ENCODE data around the gene POLR2B.
"Not testable (repeated sequence)": the region's sequence is repeated elsewhere in the genome, so short reads cannot be mapped to it uniquely, and the experiment has no call there.

The POLR2B gene

DNA sequence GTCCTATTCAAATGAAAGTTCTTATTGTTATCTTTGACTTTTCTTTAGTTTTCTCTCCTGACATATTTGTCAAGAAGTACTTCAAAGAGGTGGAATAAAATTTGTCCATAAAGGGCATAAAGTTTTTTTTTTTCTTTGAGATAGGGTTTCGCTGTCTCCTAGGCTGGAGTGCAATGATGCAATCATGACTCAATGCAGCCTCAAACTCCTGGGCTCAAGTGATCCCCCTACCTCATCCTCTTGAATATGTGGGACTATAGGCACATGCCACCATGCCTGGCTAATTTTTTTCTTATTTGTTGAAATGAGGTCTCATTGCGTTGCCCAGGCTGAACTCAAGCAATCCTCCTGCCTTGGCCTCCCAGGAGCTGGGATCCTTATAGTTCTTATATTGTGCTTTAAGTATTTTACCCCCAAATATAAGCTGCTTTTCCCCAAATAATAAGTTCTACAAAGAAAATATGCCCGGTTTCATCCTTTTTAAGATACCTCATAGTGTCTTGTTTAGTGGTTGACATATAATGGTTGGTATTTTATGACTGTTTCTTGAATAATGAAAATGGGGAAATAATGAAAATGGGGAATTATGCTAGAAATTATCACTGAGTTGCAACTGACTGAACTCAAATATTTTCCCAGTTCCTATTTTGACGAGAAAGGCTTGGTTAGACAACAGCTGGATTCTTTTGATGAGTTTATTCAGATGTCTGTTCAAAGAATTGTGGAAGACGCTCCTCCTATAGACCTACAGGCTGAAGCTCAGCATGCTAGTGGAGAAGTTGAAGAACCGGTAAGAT, 11.6 kb downstream of the POLR2B start:
- DNase-seq: no peak

GRCh38 chr4:56995525-56995924, 16.8 kb downstream of the POLR2B start:
- DNase-seq: no peak

GRCh38 chr4:56999751-57000150, 21.1 kb downstream of the POLR2B start:
- no peak for DNase-seq

GRCh38 chr4:57013543-57014120, 34.9 kb downstream of the POLR2B start:
- no peak for DNase-seq

- no peak for DNase-seq
These were observed 40.3 kb downstream of the POLR2B start for GRCh38 chr4:57018980-57019379.

DNA sequence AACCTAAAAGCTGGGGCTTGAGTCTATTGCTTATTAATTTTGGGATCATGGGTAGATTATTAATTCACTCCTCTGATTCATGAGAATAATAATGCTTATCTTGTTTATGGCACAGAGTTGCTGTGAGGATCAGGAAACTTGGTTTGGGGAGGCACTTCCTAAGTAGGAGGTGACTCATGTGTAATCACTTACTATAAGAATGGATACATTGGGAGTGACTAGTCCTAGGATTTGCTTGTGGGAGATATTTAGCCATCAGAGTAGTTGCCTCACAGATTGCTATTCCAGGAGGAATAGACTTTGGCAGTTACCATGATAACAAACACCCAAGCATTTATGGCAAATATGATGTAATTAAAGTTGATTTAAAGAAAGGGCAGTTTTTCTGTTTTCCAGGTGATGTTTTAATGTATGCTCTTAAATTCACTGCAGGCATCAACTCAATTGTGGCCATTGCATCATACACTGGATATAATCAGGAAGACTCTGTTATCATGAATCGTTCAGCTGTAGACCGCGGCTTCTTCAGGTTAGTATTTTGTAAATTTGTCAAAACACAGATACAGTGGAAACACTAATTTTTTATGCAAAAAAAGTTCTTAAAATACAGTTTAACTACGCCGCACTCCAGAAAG, 41.9 kb downstream of the POLR2B start:
- no peak for DNase-seq

- DNase-seq: no peak
These were observed 44.4 kb downstream of the POLR2B start for GRCh38 chr4:57023104-57023503.

DNA sequence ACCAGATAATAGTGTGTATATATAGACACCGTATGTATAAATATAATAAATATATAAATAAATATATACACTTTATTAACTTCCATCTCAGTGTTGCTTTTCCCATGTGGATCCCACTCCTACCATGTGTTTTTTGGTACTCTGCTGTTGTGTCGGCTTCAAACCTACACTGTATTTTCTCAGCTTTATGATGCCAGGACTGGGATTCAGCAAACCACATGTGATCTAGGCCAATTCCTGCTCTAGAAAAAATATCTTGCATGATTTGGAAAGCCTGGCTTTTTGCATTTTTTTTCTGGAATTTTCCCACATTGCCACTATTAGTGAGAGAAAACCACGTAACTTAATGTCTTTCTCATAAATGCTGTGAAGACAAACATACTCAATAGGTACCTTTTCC, 55.8 kb downstream of the POLR2B start:
- DNase-seq: no peak

GRCh38 chr4:57037982-57038604, 59.4 kb downstream of the POLR2B start:
- no peak for DNase-seq

DNA sequence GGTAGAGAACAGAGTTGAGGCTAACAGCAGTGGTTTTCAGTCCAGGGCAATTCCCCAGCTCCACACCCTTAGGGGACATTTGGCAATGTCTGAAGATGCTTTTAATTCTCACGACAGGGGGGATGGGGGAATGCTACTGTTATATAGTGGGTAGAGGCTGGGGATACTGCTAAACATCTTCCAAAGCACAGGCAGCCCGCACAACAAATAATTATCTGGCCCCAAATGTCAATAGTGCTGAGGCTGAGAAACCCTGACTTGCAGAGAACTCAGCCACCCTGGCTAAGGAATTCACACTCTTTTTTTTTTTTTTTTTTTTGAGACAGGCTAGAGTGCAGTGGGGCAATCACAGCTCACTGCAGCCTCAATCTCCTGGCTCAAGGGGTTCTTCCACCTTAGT, 60.6 kb downstream of the POLR2B start:
- no peak for DNase-seq

DNA sequence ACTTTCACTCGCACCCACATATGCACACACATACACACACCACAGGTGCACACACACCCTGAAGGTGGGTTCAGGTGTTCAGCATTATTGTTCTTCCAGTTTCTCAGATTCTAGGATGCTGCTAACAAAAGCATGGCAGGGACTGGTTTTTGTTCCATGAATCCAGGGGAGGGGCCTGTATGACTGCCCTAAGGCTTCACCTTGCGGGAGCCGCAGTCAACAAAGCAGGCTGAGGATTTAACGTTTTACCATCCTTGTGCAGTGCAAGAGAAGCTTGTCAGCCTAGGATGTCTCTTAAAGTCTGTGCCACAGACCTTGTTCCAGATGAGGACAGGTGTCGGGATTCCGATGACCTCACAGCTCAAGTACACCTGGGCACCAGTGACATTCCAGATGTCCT, 61.8 kb downstream of the POLR2B start:
- peak; percentile 8 for DNase-seq

- no peak for DNase-seq
These were observed 62.3 kb downstream of the POLR2B start for GRCh38 chr4:57041020-57041419.

GRCh38 chr4:57042711-57043169, 64.0 kb downstream of the POLR2B start:
- DNase-seq: no peak

DNA sequence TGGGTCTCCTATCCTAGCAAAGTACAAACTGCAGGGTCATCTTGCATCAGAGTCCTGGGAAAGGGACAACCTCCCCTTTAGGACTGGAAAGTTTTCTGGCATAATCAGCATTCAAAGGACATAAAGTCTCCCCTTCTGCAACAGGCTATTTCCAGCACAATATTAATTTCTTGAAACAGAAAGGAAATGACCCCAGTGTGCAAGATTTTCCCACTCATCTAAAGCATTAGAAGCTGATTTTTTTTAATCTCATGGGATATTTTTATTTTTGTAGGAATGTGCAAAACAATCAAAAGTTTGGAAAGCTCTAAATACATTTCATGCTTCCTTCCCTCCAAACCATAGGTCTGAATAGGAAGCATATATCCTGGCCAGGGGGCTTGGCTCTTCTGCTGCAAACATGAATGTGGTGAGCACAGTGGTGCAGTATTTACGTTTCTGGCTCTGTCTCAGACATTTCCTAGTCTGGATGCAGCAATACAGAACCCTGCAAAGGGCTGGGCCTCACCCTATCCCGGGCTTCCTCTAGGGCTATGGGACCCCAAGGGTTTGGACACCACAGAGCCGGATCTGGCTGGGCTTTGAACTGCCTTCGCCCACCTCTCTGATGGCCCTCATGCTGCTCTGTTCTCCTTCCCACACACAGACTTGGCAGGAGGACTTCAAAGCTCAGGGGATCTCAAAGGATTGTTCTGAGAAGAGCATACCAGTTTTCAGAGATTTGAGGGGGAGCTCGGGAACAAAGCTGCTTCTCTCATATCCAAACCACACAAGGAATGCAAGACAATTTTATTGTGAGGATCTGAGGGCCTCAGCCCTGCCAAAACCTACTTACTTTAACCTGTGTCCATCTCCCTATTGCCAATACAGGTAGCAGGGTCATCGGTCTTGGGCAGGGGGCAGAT, 64.9 kb downstream of the POLR2B start:
- DNase-seq: no peak

- no peak for DNase-seq
These were observed 65.6 kb downstream of the POLR2B start for GRCh38 chr4:57044279-57044678.

- no peak for DNase-seq
These were observed 66.3 kb downstream of the POLR2B start for GRCh38 chr4:57044996-57045395.

GRCh38 chr4:57047046-57047445, 68.3 kb downstream of the POLR2B start:
- DNase-seq: not testable (repeated sequence)

DNA sequence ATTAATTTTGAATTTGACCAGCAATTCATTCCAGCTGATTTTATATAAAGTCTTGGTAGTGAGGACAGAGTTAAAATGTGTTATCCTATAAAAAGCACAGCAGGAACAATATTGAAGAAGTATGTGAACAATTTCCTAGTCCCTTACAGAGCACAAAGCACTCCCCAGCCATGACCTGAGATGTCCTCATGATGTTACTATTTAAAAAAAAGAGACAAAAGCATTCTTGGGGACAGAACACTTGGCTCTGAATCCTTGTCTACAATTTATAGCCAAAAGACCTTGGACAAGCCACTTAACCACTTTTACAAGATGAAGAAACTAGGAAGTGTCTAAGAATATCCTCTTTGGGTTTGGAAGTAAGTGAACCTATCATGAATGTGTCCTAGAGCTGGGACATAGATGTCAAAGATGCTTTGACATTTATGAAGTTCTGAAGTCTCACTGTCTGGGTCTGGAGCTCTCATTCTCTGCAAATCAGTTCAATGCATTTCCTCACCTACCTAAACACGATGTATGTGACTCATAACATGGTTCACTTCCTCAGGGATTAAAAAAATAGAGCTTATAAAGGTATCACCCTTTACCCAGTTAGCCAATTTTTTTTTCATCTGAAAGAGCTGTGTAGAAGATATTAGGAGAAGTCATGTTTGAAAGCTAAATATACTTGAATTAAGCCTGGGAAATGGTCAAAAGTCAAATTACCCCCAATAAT, 70.1 kb downstream of the POLR2B start:
- no peak for DNase-seq

- DNase-seq: no peak
These were observed 72.4 kb downstream of the POLR2B start for GRCh38 chr4:57051095-57051494.

DNA sequence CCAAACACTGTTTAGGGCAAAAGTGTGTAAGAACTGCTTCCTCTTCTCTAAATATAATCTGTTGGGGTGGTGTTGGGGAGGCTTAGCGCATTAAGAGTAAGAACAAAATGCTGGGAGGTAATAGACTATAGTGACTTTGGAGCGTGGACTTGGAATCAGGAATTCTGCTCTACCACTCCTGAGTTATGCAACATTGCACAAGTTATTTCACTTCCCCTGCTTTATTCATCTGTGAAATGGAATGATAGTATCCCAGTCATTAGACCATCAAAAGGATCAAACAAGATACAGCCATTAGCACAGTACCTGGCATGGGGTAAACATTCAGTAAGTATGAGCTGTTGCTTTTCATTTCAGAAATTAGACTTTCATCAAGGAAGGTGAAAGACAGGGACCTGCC, 72.8 kb downstream of the POLR2B start:
- no peak for DNase-seq

DNA sequence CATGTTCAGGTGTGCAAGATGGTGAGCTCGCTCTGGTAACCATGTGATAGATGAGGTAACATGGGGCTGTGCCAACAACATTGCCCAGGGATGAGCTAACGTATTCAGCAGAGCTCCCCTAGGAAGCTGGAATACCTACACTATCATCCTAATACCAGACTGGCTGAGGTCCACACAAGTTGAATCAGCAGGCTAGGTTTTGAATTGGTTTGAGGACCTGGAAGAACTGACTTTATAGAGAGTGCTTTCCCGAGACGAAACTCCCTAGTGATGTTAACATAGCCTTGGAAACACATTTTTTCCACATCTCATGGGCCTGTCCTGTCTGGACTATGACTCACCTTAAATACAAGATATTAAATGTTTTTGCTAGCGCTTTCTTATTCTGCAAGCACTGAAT, 74.8 kb downstream of the POLR2B start:
- no peak for DNase-seq

- no peak for DNase-seq
These were observed 77.2 kb downstream of the POLR2B start for GRCh38 chr4:57055886-57056285.

Data from NCI-H510A treated with DMSO at 0.1 percent for 48 hours (cell line).